Measurements from ENCODE around the gene RAB4B.
"Not testable (repeated sequence)": the region's sequence is repeated elsewhere in the genome, so short reads cannot be mapped to it uniquely, and the experiment has no call there.

RAB4B gene

GRCh38 chr19:40831502-40832430 lies 53.7 kb downstream of the RAB4B start:
- no peak overlapping the region for H3K4me3 ChIP-seq (replicated peaks; ENCODE audit: low read depth, low read length)
- TF ChIP-seq CTCF (IDR thresholded peaks at IDR 0.05; ENCODE audit: low read length, missing control alignments) = no peak

GRCh38 chr19:40832431-40832790 lies 54.4 kb downstream of the RAB4B start:
- DNase-seq (ENCODE audit: low read depth); H3K4me3 ChIP-seq (replicated peaks; ENCODE audit: low read depth, low read length): not testable (repeated sequence)

More at GRCh38 chr19:40831502-40832430, 53.7 kb downstream of the RAB4B start:
- peak; percentile 91 for DNase-seq (ENCODE audit: low read depth)

- H3K4me3 ChIP-seq (replicated peaks; ENCODE audit: low read depth, low read length); DNase-seq (ENCODE audit: low read depth): not testable (repeated sequence)
Observed at GRCh38 chr19:40833728-40834533, 55.9 kb downstream of the RAB4B start.

GRCh38 chr19:40836754-40837429 lies 58.8 kb downstream of the RAB4B start:
- no peak for DNase-seq (ENCODE audit: low read depth)
- H3K4me3 ChIP-seq (replicated peaks; ENCODE audit: low read depth, low read length) = no peak overlapping the region
- no peak for TF ChIP-seq CTCF (IDR thresholded peaks at IDR 0.05; ENCODE audit: low read length, missing control alignments)

- not testable (repeated sequence) for H3K4me3 ChIP-seq (replicated peaks; ENCODE audit: low read depth, low read length)
Observed at GRCh38 chr19:40838477-40838876, 60.4 kb downstream of the RAB4B start.

GRCh38 chr19:40842012-40842411 lies 64.0 kb downstream of the RAB4B start:
- H3K4me3 ChIP-seq (replicated peaks; ENCODE audit: low read depth, low read length); DNase-seq (ENCODE audit: low read depth): not testable (repeated sequence)

More at GRCh38 chr19:40838477-40838876, 60.4 kb downstream of the RAB4B start:
- DNase-seq (ENCODE audit: low read depth) = not testable (repeated sequence)

- H3K4me3 ChIP-seq (replicated peaks; ENCODE audit: low read depth, low read length); DNase-seq (ENCODE audit: low read depth): not testable (repeated sequence)
Observed at GRCh38 chr19:40842997-40843652, 65.1 kb downstream of the RAB4B start.

- not testable (repeated sequence) for H3K4me3 ChIP-seq (replicated peaks; ENCODE audit: low read depth, low read length)
Observed at GRCh38 chr19:40843653-40844052, 65.6 kb downstream of the RAB4B start.

More at GRCh38 chr19:40843653-40844052, 65.6 kb downstream of the RAB4B start:
- not testable (repeated sequence) for DNase-seq (ENCODE audit: low read depth)
